Endothelial cell of umbilical vein (primary cell): Measurements from ENCODE around the gene RBM33.

Experiments
- CTCF ChIP-seq, 2 donors: IDR thresholded peaks; 1 replicate in 1 of 2; 2 replicates in 1 of 2; pipeline ENCODE4 v1.5.1; 2011; ENCODE audit warnings: low read length in 2 of 2, mild to moderate bottlenecking in 2 of 2, moderate library complexity in 2 of 2, control low read depth in 1 of 2, inconsistent platforms in 1 of 2, low read depth in 1 of 2; ENCODE audit not compliant: insufficient read depth in 1 of 2; ENCODE audit errors: extremely low read depth in 1 of 2
- JUN ChIP-seq: IDR thresholded peaks from 2 replicates; pipeline ENCODE4 v1.6.1; 2011; ENCODE audit warnings: borderline replicate concordance, low read depth; ENCODE audit not compliant: insufficient read length, insufficient read depth
- MAX ChIP-seq: IDR thresholded peaks from 2 replicates; pipeline ENCODE4 v1.6.1; 2011; ENCODE audit not compliant: insufficient read depth, insufficient read length
- MYC ChIP-seq: IDR thresholded peaks from one replicate; pipeline ENCODE4 v1.6.1; 2011; ENCODE audit warnings: mild to moderate bottlenecking, low read depth, low read length

- TF ChIP-seq CTCF (IDR thresholded peaks at IDR 0.05; ENCODE audit: extremely low read depth in 1 of 2, insufficient read depth in 1 of 2, low read depth in 1 of 2, low read length in 2 of 2) (no peak), MAX (no peak), JUN (no peak), MYC (no peak)
Measured at GRCh38 chr7:155711081-155711480, 66.6 kb downstream of the RBM33 start.
